Stimulated activated CD4-positive, alpha-beta T cell treated with anti-CD3 and anti-CD28 coated beads, Interleukin-2, amount 100 ng/mL, for 24 hours (primary cell): ENCODE results near the gene BEX5.
"Not testable (repeated sequence)": the region's sequence is repeated elsewhere in the genome, so short reads cannot be mapped to it uniquely, and the experiment has no call there.

Experiments
- DNase-seq, 2 donors: peaks; one replicate each; pipeline ENCODE4 v3.0.0-alpha.2; 2020

BEX5 gene

GRCh38 chrX:102155806-102156179 is at the start of gene BEX5:
Gene BEX5 (minus strand): TSS chrX:102155977. CDS start chrX:102154265, 1,712 bp downstream.
- DNase-seq, result peak; percentile 37 to 47

DNA sequence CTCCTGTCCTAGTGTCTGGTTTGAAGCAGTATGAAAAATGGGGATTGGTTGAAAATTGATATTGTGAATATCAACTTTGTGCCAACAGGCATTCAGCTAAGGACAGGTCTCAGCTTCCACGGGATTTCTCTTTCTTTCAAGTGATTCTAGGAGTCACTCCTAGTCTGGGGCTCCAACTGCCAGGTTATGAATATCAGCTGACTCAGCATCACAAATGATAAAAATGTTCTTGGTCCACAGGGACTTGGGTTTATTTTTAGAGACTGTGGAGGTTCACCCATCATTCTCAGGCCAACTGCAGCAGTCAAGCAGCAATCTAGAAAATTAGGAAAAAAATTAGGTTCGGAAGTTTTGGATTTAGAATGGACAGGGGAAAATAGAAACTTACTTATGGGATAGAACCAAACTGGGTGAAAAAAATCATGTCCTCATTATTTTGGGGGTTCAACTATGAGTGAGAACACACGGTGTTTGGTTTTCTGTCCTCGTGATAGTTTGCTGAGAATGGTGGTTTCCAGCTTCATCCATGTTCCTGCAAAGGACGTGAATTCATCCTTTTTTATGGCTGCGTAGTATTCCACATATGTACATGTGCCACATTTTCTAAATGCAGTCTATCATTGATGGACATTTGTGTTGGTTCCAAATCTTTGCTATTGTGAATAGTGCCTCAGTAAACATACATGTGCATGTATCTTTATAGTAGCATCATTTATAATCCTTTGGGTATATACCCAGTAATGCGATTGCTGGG is 30.4 kb upstream of the BEX5 start:
- no peak for DNase-seq

GRCh38 chrX:102154900-102155805 is 624 bp downstream of the BEX5 start:
- peak; percentile 24 to 25 for DNase-seq

GRCh38 chrX:102154218-102154860 is 1.4 kb downstream of the BEX5 start:
- DNase-seq, result peak; percentile 15 to 17

GRCh38 chrX:102142274-102142673 is 13.5 kb downstream of the BEX5 start, which contains the start of gene TCEAL6:
Gene TCEAL6 (minus strand): TSS chrX:102142481.
- DNase-seq, result not testable (repeated sequence)

DNA sequence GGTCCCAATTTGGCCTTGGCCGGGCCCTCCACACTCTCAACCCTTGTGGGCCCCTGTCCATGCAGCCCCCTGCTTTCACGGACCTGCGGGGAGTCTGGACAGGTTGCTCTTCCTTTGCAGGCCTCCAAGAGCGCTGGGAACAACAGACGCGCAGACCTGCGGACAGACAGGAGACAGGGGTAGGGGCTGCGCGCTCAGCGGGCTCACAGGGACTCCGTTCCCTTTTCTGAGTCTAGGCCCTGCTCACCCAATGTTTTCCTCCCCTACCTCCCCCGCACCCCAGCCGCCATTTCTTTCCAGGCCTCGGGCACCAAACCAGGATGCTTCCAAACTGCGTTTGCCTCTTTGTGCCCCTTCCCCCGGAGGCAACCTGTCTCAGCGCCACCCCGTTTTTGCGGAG is 14.1 kb downstream of the BEX5 start:
- not testable (repeated sequence) for DNase-seq

- DNase-seq, result not testable (repeated sequence)
These were observed 14.9 kb downstream of the BEX5 start for GRCh38 chrX:102140876-102141275.

DNA sequence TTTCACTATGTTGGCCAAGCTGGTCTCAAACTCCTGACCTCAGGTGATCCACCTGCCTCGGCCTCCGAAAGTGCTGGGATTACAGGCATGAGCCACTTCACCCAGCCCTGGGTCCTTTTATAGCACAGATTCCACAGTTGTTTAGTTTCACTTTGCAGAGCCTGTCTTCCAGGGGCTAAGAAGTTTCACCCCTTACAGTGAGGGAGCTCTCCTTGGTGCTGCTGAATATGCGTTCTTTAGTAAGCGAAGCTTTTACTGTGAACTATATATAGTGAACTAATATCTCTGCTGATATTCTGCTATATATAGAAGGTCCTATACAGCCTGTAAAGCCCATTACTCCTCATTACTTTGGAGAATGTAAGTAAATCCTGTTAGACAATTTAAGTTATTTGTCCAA is 17.7 kb downstream of the BEX5 start:
- no peak for DNase-seq

- DNase-seq, result no peak
These were observed 26.3 kb downstream of the BEX5 start for GRCh38 chrX:102129473-102129872.

GRCh38 chrX:102126863-102127262 is 28.9 kb downstream of the BEX5 start:
- DNase-seq, result no peak

DNA sequence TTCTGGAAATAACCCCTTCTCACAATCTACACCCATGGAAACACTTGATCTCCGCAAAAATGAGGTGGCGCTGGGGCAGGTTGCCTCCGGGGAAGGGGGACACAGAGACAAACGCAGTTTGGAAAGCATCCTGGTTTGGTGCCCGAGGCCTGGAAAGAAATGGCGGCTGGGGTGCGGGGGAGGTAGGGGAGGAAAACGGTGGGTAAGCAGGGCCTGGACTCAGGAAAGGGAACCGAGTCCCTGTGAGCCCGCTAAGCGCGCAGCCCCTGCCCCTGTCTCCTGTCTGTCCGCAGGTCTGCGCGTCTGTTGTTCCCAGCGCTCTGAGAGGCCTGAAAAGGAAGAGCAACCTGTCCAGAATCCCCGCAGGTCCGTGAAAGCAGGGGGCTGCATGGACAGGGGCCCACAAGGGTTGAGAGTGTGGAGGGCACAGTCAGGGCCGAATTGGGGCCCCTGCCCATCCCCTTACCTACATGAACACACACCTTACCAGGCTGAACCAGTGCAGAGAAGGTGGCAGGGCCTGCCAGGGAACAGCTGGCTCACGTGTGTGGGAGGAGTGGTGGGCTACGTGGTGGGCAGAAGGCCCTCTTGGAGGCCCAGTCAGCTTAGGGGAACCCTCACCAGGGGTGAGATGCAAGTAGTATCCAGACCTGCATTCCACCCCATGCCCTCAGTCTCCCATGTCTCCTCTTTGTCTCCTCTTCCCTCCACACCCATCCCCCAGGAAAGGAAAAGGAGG is 29.5 kb downstream of the BEX5 start:
- not testable (repeated sequence) for DNase-seq

DNA sequence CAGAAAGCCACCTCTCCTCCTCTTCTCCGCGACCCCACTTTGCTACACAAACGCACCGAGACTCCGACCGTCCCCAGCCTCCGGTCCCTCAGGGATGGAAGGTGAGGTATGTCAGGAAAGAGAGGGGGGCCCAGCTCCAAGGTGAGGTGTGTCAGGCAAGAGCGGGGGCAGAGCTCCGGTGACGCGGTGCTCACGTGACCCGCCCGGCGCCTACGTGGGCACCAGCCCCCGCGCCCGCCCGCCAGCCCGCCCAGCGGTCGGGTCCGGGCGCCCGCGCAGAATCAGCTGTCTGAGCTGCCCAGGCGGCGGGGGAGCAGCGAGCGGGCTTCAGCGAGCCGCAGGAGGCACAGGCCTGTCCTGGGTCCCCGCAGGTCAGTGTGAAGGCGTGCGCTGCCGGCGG is 30.3 kb downstream of the BEX5 start, which contains the start of gene TCEAL2:
TCEAL2 (plus strand) TSS at position 244 of the 400 bp plus-strand sequence. CDS start 1,152 bp downstream, outside the sequence.
- DNase-seq, result peak in 1 of 2 donors; percentile 14

DNA sequence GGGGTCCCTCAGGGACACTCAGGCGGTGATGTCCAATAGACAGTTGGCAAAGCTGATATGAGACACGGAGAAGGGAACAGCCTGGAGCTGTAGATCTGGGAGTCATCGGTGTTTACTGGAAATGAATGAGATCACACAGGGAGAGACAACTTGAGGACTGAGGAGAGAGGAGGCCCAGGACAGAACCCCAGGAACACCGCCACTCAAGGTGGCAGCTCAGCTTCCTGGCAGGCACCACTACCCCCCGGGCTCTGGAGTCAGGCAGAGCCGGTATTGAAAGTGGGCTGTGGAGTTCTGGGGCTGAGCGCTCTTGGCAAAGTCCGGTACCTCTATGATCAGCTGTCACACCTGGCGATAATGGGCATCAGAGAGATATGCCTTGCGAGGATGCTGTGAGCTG is 30.8 kb downstream of the BEX5 start:
- not testable (repeated sequence) for DNase-seq

- no peak for DNase-seq
These were observed 40.0 kb downstream of the BEX5 start for GRCh38 chrX:102115748-102116147.

GRCh38 chrX:102113367-102113766 is 42.4 kb downstream of the BEX5 start:
- DNase-seq, result no peak
